Stimulated activated CD4-positive, alpha-beta T cell treated with anti-CD3 and anti-CD28 coated beads, Interleukin-1b, Interleukin-23, amount 100 ng/mL, for 24 hours (primary cell): ENCODE data around the gene TXLNA.
"Not testable (repeated sequence)": the region's sequence is repeated elsewhere in the genome, so short reads cannot be mapped to it uniquely, and the experiment has no call there.

Experiments used
- DNase-seq, 4 experiments: peaks; one replicate each; pipeline ENCODE4 v3.0.0-alpha.2; 2020; ENCODE audit warnings: low read depth in 4 of 4, low spot score in 1 of 4

The TXLNA gene

GRCh38 chr1:32179443-32180185 lies at the start of gene TXLNA:
Gene TXLNA, plus strand, starts transcription at chr1:32179675. Its CDS starts 671 bp downstream, at chr1:32180346.
- DNase-seq, result peak; percentile 72 to 89 (median 82)

- DNase-seq, result not testable (repeated sequence)
These were observed 45.6 kb upstream of the TXLNA start for GRCh38 chr1:32133950-32134280.

- DNase-seq, result no peak
These were observed 42.4 kb upstream of the TXLNA start for GRCh38 chr1:32137111-32137510.

- no peak for DNase-seq
These were observed 40.5 kb upstream of the TXLNA start for GRCh38 chr1:32138965-32139364.

GRCh38 chr1:32142446-32143301 lies 36.8 kb upstream of the TXLNA start:
- no peak for DNase-seq

- DNase-seq, result not testable (repeated sequence)
These were observed 36.2 kb upstream of the TXLNA start for GRCh38 chr1:32143302-32143695.

- DNase-seq, result no peak
These were observed 35.4 kb upstream of the TXLNA start for GRCh38 chr1:32144033-32144432.

- not testable (repeated sequence) for DNase-seq
These were observed 31.7 kb upstream of the TXLNA start for GRCh38 chr1:32147799-32148198.

- DNase-seq, result no peak
These were observed 28.6 kb upstream of the TXLNA start for GRCh38 chr1:32150847-32151246.

GRCh38 chr1:32151319-32151787 lies 28.1 kb upstream of the TXLNA start:
- no peak for DNase-seq

- no peak for DNase-seq
These were observed 20.3 kb upstream of the TXLNA start for GRCh38 chr1:32159189-32159588.

GRCh38 chr1:32163405-32163804 lies 16.1 kb upstream of the TXLNA start:
- no peak for DNase-seq

- DNase-seq, result not testable (repeated sequence)
These were observed 13.8 kb upstream of the TXLNA start for GRCh38 chr1:32165633-32166032.

GRCh38 chr1:32170991-32171390 lies 8.5 kb upstream of the TXLNA start:
- no peak for DNase-seq

- DNase-seq, result no peak
These were observed 6.7 kb upstream of the TXLNA start for GRCh38 chr1:32172621-32173245.

GRCh38 chr1:32178380-32179192 lies 889 bp upstream of the TXLNA start:
- no peak for DNase-seq

GRCh38 chr1:32179193-32179442 lies 357 bp upstream of the TXLNA start:
- no peak for DNase-seq

GRCh38 chr1:32180186-32181060 lies 948 bp downstream of the TXLNA start:
- peak in 2 of 4 experiments; percentile 14 to 23 for DNase-seq

- DNase-seq, result no peak
These were observed 1.6 kb downstream of the TXLNA start for GRCh38 chr1:32181065-32181464.

GRCh38 chr1:32181563-32181962 lies 2.1 kb downstream of the TXLNA start:
- DNase-seq, result no peak
